Stimulated activated CD8-positive, alpha-beta memory T cell treated with anti-CD3 and anti-CD28 coated beads, Interleukin-15, amount 100 ng/mL, for 48 hours (primary cell): Measurements from ENCODE around the gene AGMAT.

ENCODE experiments used
- DNase-seq, 2 donors: peaks; one replicate each; pipeline ENCODE4 v3.0.0-alpha.2; 2020; ENCODE audit warnings: low read depth in 2 of 2

AGMAT gene, protein sequence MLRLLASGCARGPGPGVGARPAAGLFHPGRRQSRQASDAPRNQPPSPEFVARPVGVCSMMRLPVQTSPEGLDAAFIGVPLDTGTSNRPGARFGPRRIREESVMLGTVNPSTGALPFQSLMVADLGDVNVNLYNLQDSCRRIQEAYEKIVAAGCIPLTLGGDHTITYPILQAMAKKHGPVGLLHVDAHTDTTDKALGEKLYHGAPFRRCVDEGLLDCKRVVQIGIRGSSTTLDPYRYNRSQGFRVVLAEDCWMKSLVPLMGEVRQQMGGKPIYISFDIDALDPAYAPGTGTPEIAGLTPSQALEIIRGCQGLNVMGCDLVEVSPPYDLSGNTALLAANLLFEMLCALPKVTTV

DNA sequence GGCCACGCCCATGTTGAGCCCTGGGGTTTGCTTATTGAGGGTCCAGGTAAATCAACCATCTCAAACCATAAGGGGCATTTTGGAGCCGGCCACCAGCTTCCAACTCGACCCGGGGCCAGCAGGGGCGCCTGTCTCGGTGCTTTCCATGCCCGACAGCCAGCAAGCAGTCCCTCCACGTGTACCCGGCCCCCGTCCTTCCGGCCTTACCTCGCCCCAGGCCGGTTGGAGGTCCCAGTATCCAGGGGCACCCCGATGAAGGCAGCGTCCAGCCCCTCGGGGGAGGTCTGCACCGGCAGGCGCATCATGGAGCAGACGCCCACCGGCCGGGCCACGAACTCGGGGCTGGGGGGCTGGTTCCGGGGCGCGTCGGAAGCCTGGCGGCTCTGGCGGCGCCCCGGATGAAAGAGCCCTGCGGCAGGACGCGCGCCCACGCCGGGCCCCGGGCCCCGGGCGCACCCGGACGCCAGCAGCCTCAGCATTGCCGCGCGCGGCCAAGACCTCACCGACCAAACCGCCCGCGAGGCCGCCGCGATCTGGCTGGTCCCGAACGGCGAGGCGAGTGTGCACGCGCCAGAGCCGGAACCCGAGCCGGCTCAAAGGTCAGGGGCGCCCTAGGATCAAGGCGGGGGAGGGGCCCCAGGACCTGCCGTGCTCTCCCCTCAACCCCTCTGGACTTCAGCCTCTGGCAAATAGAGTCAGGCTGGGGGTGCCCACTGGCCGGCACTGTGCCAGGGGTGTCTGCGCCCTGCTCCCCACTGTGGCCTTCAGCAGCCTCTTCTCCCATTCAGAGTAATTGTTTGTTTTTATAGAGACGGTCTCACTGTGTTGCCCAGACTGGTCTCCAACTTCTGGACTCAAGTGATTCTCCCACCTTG lies at the start of gene AGMAT:
AGMAT (minus strand) TSS at position 563 of the 875 bp plus-strand sequence; CDS start at position 479, 84 bp downstream.
- DNase-seq: peak; percentile 52 to 56

DNA sequence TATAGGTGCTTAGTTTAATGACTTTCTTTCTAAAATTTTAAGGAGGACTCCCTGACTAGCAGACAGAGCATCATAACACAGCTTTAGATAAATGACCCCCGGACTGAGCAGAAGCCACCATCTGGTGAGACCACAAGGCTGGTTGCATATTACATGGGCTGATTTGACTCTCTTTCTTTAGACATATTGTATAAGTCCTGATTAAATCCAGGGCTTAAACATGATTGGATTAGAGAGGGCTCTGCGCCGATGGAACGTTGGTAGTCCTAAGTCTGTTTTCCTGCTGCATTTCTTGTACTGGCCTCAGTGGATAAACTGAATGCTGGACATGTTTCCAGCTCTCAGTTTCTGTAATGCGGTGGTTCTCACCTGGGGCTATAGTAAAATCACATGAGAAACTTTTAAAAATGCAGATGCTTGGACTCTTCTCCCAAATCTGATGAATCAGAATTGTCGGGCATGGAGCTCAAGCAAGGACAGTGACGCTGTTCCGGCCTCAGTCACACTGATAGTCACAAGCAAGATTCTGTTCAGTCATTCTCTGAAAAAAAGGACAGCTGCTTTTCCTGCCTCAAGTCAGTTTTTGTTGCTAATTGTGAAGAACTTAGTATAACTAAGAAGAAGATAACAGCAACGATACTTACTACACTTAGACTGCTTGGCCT lies 49.0 kb upstream of the AGMAT start:
- no peak for DNase-seq

DNA sequence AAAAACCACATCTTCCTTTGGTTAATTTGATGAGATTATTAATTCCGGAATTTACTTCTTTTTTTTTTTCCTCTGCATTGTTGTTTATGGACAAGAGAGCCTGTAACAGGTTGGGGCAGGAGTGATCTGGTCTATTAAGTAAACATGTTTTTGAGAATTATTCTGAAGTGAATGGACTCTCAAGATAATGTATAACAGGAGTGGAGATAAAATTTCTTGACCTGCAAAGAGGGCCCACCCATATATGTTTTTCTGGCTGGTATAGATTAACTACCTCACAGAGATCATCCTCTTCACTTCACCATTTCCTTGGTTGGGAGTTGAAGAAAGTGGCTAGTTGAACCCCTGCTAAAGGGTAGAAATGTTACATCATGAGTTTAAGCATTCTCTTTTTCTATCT lies 43.2 kb upstream of the AGMAT start:
- DNase-seq: no peak

GRCh38 chr1:15627343-15627988 lies 42.6 kb upstream of the AGMAT start:
- DNase-seq: no peak

GRCh38 chr1:15626269-15626950 lies 41.6 kb upstream of the AGMAT start:
- no peak for DNase-seq

- no peak for DNase-seq
Observed at GRCh38 chr1:15625056-15625917, 40.4 kb upstream of the AGMAT start.

- DNase-seq: no peak
Observed at GRCh38 chr1:15624133-15624714, 39.4 kb upstream of the AGMAT start.

DNA sequence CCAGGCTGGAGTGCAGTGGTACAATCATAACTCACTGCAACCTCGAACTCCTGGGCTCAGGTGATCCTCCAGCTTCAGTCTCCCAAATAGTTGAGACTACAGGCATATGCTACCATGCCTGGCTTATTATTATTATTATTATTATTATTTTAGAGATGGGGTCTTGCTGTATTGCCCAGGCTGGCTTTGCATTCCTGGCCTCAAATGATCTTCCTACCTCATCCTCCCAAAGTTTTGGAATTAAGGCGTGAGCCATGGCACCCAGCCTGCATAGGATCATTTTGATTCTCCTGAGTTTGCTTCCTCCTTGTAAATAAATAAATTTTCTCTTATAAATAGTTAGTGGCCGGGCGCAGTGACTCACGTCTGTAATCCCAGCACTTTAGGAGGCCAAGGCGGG lies 38.6 kb upstream of the AGMAT start:
- DNase-seq: no peak

DNA sequence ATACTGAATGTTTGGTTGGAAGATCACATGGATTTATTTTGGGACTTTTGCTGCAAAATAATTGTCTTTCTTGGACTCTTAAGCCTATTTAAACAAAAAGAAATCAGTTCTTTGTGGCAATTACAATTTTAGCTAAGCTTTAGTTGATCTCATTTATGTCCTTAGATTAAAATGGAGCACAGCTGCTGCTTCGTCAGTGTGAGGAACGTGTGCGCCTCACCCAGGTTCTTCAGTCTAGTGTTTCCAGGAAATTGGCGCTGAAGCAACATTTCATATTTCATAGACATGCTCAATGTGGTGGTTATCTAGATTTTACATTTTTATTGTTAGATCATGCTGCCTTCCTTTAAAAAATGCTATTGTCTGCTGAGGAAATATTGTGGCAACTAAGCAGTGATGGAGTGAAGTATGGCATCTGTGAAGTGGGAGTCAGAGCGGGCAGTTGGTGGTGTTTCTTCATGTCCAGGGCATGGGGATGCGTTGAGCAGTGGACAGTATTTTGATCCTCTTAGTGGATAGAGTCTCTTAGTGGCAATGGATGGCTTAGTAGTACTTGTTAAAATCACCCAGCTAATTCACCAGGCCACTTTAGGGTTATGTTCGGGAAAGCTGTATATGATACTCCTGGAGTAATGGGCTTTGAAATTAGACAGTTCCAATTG lies 38.0 kb upstream of the AGMAT start:
- DNase-seq: no peak

DNA sequence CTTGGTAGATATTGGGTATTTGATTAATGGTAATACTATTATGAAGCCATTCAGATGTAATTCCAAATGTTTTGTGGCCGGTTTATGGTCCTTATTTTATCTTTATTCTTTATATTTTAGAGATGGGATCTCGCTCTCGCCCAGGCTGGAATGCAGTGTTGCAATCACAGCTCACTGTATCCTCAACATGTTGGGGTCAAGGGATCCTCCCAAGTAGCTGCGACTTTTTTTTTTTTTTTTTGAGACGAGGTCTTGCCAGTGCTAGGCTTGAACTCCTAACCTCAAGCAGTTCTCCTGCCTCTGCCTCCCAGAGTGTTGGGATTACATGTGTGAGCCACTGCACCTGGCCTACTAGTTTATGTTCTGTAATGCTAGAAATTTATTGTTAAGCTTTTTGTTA lies 37.1 kb upstream of the AGMAT start:
- no peak for DNase-seq

DNA sequence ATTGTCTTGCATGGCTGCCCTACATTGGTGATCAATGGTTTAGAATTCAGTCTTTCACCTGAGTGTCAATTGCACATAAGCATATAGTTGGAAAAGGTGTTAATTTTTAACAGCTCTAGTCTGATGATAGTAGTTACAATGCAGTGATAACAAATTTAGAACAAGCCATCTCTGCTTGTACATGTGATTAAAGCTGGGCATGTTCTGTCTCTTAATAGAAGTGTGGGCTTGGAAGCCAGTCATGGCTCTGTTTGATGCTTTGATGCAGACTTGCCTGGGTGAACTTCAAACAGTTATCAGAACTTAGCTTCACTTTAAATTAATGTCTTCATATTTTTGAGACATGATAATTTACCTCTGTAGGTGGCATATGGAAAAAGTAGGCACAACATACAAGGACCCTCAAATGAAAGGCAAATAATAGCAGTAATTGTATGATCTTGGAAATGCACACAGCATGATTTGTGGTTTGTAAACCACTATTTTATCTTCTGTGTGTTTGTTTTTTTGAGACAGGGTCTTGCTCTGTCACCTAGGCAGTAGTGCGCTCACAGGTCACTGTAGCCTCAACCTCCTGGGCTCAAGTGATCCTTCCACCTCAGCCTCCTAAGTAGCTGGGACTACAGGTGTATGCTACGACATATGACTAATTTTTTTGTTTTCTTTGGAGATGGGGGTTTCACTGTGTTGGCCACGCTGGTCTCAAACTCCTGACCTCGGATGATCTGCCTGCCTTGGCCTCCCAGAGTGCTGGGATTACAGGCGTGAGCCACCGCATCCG lies 36.2 kb upstream of the AGMAT start:
- DNase-seq: no peak

GRCh38 chr1:15620155-15620545 lies 35.3 kb upstream of the AGMAT start:
- no peak for DNase-seq

DNA sequence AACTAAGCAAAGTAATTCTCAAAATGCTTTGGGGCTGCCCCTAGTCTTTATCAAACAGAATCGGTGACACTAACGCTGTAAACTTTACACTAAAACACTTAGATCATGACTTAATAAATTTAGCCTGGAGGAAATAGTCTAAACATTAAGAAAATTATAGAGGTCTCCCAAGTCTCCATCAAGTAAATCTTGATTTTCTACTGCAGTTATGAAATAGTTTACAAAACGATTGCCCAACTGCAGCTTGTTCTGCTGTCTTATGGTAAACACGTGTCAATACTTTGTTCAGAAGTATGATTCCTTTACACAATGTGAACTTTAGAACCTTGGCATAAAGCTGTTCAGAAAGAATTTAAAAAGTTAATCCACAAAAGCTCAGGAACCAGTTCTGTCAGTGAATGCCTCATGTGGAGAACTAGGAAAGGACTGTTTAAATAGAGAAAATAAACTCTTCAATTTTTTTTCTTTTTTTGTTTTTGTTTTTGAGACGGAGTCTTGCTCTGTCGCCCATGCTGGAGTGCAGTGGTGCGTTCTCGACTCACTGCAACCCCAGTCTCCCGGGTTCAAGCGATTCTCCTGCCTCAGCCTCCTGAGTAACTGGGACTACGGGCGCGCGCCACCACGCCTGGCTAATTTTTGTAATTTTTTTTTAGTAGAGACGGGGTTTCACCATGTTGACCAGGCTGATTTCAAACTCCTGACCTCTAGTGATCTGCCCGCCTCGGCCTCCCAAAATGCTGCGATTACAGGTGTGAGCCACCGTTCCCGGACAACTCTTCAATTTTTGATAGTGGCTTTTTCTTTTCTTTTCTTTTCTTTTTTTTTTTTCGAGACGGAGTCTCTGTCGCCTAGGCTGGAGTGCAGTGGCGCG lies 34.0 kb upstream of the AGMAT start:
- DNase-seq: no peak

DNA sequence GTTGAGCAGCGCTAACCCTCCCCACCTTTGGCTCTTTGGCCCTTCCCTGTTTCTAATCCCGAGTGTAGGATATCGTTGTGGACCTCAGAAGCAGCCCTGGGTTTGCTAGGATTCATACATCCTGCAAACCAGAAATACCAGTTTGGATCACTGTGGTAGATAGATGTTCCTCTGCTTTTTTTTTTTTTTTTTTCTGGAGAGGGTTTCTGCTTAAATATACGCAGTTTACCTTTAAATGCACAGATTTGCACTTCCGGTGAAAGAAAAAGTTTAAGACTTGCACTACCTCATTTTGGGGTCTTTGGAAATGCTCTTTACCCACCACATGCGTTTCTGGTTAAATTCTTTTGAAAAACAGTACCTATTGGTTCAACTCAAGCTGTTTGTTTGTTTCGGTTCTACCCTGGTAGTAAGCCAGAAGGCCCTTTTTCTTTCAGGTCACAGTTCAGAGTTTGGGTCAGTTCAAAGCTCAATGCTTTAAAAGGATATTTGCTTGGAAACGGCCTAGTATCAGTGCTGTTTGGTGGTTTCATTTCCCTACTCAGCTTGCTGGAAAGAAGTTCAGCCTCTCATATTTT lies 33.3 kb upstream of the AGMAT start:
- no peak for DNase-seq

- peak; percentile 94 to 96 for DNase-seq
Observed at GRCh38 chr1:15617173-15618076, 32.6 kb upstream of the AGMAT start, which contains the start of gene DDI2. DDI2 (plus strand) TSS chr1:15617458; CDS start chr1:15617671, 213 bp downstream.
